Heart left ventricle (tissue), 16 donors: ENCODE results near the gene B3GNT7. TPM values are rescaled to one million over a fixed set of nuclear protein-coding genes. Genes with fewer than 3 reads are reported as not detected.

ENCODE experiments used
- ATAC-seq, 4 donors: fragments of 200-7000 bp; cut with Tn5 transposase; one replicate each; pipeline ENCODE4 v1.9.1; 2020 to 2022; ENCODE audit warnings: moderate library complexity in 4 of 4, mild to moderate bottlenecking in 3 of 4, moderate number of reproducible peaks in 1 of 4
- DNase-seq, 5 donors: peaks; one replicate each; pipeline ENCODE4 v3.0.0-alpha.2; 2020
- H3K27ac ChIP-seq, 12 donors: fragments of 200-600 bp; sonication (generic) in 4 of 12; one replicate each; pipeline versions ENCODE4 v1.5.0 to v1.8.0; 2016 to 2022; ENCODE audit warnings: mild to moderate bottlenecking in 2 of 12
- H3K27me3 ChIP-seq, 9 donors: fragments of 200-600 bp; sonication (generic) in 2 of 9; one replicate each; pipeline versions ENCODE4 v1.5.1 to v1.8.0; 2016 to 2022; ENCODE audit warnings: mild to moderate bottlenecking in 3 of 9
- H3K36me3 ChIP-seq, 9 donors: fragments of 200-600 bp; sonication (generic) in 2 of 9; one replicate each; pipeline versions ENCODE4 v1.5.0 to v1.8.0; 2018 to 2022; ENCODE audit warnings: mild to moderate bottlenecking in 2 of 9
- H3K4me1 ChIP-seq, 12 donors: fragments of 200-600 bp; sonication (generic) in 4 of 12; one replicate each; pipeline versions ENCODE4 v1.5.0 to v1.8.0; 2016 to 2022; ENCODE audit warnings: mild to moderate bottlenecking in 3 of 12
- H3K4me3 ChIP-seq, 12 donors: fragments of 200-600 bp; sonication (generic) in 4 of 12; one replicate each; pipeline versions ENCODE4 v1.5.0 to v1.8.0; 2017 to 2022; ENCODE audit warnings: mild to moderate bottlenecking in 9 of 12, moderate library complexity in 4 of 12
- H3K9me3 ChIP-seq, 12 donors: fragments of 200-600 bp; sonication (generic) in 4 of 12; one replicate each; pipeline versions ENCODE4 v1.5.0 to v1.8.0; 2016 to 2022; ENCODE audit warnings: mild to moderate bottlenecking in 1 of 12
- POLR2A ChIP-seq, 2 donors: fragments of 450-650 bp; IDR thresholded peaks; one replicate each; pipeline ENCODE4 v1.6.1; 2017; ENCODE audit warnings: antibody characterized with exemption in 2 of 2, mild to moderate bottlenecking in 2 of 2, moderate library complexity in 2 of 2
- WGBS, 4 donors: extraction: QIAGEN DNeasy Blood & Tissue Kit in 2 of 4; methylation state at CpG; one replicate each; pipeline versions ENCODE4 v1.1.5 to v1.1.7; 2013 to 2018; 5-methylcytosine and 5-hydroxymethylcytosine counted together
- intact Hi-C, 10 donors: fragments of 100-400 bp; cut with DNase I; formaldehyde crosslinking; loops; one replicate each; pipeline versions ENCODE4 v1.11.1 to v1.14.2; 2022
- polyA plus RNA-seq, 2 donors: library from polyadenylated mRNA; stranded (reverse); fragments of 200-250 nt; gene quantifications; one replicate each; pipeline ENCODE4 v1.2.3, GENCODE V29; 2013
- total RNA-seq, 9 donors: library from RNA; depleted of rRNA in 2 of 9; stranded (reverse); fragments of >200 nt in 2 of 9; fragmentation: NEBNext Ultra II Directional in 3 of 9; extraction: Animal tissue kit (Norgen Biotek cat#: 25700) in 3 of 9; gene quantifications; one replicate each; pipeline versions ENCODE4 v1.1.0 to v1.2.4, GENCODE V29; 2016 to 2023
- TF ChIP-seq, protein P1 (sequence below), 12 donors: fragments of 200-600 bp; sonication (generic) in 4 of 12; IDR thresholded peaks; one replicate each; pipeline versions ENCODE4 v1.5.0 to v1.8.0; 2018 to 2022; ENCODE audit warnings: antibody characterized with exemption in 12 of 12, mild to moderate bottlenecking in 5 of 12
- donor health status: ischemic (EF 13 %, LVEDD 7.1; RV severe dilation, severe dysfunction).
- donor health status: healthy with polysubstance abuse.
- donor health status: DM: no; HTN: yes; CAD: no.
- donor health status: DM: no; HTN: no; CAD: no.
- donor health status: ischemic (EF 25% LVEDD 6.9; RV normal size, moderate dysfunction).
- donor health status: ischemic (EF 25% LVEDD 5.7; RV mildly dilated, moderate dysfunction).
- donor health status: healthy.
- donor health status: DM: yes; HTN: yes; CAD: no.
- donor health status: ischemic (EF 35%, LVEDD 5.7; RV mildly dilated, moderate dysfunction).
- donor health status: nonischemic (EF 11% LVEDD 7.7; RV severe dilation, severe dysfunction).
- donor health status: DM: yes; HTN: yes; CAD: no.
- donor health status: PGD.
- donor health status: ischemic (EF 29% LVEDD 5.4; RV normal size, mild dysfunction).
- donor health status: nonischemic (EF 23%, LVEDD 6.1; RV moderate dilation, normal function).

Gene B3GNT7
- total and polyA plus RNA-seq, 11 donors, result 0.68 to 52.4 (median 5.2) TPM

DNA sequence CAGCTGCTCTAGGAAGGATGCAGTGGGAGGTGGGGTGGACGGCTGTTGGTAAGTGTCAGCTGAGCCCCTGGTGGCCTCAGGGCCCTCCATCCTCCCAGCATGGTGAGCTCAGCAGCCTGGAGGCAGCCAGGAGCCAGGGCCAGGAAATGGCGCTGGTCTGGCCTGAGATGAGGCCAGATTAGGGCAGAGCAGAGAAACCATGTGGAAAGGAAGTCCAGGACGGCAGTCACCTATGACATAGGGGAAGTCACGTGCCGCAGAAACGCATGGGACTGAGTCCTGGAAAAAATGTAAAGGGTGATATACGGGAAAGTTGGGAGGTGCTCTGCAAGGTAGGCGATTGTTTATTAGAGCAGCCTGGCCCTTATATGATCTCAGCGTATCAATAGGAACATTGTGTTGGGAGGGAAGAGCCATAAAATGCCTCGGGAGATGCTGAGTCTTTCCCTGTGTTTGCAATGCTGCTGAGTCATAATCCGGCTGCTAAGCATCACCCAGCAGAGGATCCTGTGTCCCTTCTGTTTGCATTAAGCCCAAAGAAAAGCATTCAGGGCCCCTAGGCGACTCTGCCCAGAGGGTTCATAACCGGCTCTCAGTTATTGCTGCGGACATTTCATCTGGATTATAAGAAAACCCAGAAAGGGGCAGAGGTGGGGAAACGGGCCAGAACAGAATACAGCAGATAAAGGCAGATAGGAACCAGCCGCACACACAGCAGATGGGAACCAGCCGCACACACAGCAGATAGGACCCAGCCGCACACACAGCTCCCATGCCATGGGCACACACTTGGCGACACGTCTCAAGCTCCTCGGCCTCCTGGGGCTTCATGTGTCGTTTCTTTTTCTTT is 30.3 kb upstream of the B3GNT7 start:
- no peaks in the 10 kb centered on the region for H3K27me3 ChIP-seq
- peak overlapping the region in 1 of 12 donors; percentile 20 for H3K4me3 ChIP-seq
- 62 to 66% (median 65%) methylated on average over 22 of the region's 22 CpGs for WGBS, 4 donors
- intact Hi-C loops, result no loop called here
- H3K4me1 ChIP-seq, result peaks cover 0 to 37% (median 1%) of the 10 kb centered on the region in 12 donors
- no peak for TF ChIP-seq POLR2A (IDR thresholded peaks at IDR 0.05)
- TF ChIP-seq, protein P1, sequence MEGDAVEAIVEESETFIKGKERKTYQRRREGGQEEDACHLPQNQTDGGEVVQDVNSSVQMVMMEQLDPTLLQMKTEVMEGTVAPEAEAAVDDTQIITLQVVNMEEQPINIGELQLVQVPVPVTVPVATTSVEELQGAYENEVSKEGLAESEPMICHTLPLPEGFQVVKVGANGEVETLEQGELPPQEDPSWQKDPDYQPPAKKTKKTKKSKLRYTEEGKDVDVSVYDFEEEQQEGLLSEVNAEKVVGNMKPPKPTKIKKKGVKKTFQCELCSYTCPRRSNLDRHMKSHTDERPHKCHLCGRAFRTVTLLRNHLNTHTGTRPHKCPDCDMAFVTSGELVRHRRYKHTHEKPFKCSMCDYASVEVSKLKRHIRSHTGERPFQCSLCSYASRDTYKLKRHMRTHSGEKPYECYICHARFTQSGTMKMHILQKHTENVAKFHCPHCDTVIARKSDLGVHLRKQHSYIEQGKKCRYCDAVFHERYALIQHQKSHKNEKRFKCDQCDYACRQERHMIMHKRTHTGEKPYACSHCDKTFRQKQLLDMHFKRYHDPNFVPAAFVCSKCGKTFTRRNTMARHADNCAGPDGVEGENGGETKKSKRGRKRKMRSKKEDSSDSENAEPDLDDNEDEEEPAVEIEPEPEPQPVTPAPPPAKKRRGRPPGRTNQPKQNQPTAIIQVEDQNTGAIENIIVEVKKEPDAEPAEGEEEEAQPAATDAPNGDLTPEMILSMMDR (IDR thresholded peaks at IDR 0.05), result no peak
- DNase-seq (peak in 1 of 5 donors; percentile 25), ATAC-seq (peak in 3 of 4 donors; percentile 17 to 63 (median 29))
- H3K9me3 ChIP-seq, result no peaks in the 10 kb centered on the region
- peaks cover 0 to 6% (median 0%) of the 10 kb centered on the region in 9 donors for H3K36me3 ChIP-seq
- H3K27ac ChIP-seq, result peak overlapping the region in 1 of 12 donors; percentile 57

DNA sequence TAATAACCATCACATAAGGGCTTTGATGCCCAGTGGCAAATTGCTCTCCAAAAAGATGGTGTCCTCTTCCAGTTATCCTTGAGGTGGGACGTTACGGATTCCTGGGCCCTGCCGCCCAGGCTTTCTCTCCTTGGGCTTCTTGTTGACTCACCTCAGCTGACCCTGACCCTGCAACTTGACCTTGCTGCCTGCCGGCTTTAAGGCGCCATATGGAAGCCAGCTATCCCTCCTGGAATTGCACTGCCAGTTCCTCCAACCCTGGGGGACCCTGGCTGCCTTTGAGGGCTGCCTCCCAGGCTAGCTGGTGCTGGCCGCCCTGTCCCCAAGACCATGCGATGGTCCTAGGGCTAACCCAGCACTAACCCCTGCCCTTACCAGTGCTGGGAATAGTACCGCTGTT is 28.3 kb upstream of the B3GNT7 start:
- WGBS, 4 donors, result 96 to 97% (median 96%) methylated on average over 8 of the region's 8 CpGs
- intact Hi-C loops, result no loop called here
- Histone ChIP-seq H3K27ac (no peak overlapping the region), H3K27me3 (no peaks in the 10 kb centered on the region), H3K36me3 (no peaks in the 10 kb centered on the region), H3K4me3 (no peak overlapping the region), H3K4me1 (peaks cover 0 to 18% (median 4%) of the 10 kb centered on the region in 12 donors), H3K9me3 (no peaks in the 10 kb centered on the region)
- ATAC-seq (no peak), DNase-seq (no peak)
- TF ChIP-seq, protein P1 (IDR thresholded peaks at IDR 0.05), result no peak
- no peak for TF ChIP-seq POLR2A (IDR thresholded peaks at IDR 0.05)

DNA sequence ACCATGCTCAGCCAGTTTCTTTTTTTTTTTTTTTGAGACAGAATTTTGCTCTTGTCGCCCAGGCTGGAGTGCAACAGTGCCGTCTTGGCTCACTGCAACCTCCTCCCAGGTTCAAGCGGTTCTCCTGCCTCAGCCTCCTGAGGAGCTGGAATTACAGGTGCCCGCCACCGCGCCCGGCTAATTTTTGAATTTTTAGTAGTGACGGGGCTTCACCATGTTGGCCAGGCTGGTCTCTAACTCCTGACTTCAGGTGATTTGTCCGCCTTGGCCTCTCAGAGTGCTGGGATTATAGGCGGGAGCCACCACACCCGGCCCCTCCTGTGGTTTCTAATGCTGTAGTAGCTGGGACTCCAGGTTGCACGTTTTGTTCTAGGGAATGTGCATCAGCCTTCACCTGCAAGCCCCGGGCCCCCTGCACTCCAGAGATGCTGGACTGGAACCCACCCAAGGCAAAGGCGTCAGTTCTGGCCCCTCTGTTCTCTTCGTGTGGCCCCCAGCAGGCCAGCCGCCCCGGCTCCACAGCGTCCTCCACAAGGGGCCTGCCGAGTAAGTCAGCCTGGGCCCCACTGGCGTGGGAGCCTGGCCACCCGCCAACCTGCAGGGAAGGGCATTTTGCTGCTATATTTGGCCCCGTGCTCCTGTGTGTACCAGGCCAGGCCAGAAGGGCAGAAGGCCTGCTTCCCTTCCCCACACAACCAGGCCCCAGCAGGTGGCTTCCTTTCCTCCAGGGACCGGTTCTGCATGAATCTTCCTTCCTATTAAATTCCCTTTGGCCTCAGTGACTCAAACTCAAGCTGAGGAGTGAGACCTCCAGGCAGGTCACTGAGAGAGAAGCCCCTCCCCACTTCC is 25.7 kb upstream of the B3GNT7 start:
- Histone ChIP-seq H3K9me3 (no peaks in the 10 kb centered on the region), H3K36me3 (no peaks in the 10 kb centered on the region), H3K4me3 (no peak overlapping the region), H3K27ac (peak overlapping the region in 9 of 12 donors; percentile 38 to 76 (median 64)), H3K4me1 (peaks cover 0 to 19% (median 4%) of the 10 kb centered on the region in 12 donors), H3K27me3 (no peaks in the 10 kb centered on the region)
- 68 to 74% (median 72%) methylated on average over 20 to 23 of the region's 23 CpGs for WGBS, 4 donors
- DNase-seq (peak; percentile 31 to 76 (median 68)), ATAC-seq (peak; percentile 79 to 91 (median 86))
- intact Hi-C loops, result no loop called here
- TF ChIP-seq, protein P1 (IDR thresholded peaks at IDR 0.05), result peak in 1 of 12 donors; percentile 15
- no peak for TF ChIP-seq POLR2A (IDR thresholded peaks at IDR 0.05)

DNA sequence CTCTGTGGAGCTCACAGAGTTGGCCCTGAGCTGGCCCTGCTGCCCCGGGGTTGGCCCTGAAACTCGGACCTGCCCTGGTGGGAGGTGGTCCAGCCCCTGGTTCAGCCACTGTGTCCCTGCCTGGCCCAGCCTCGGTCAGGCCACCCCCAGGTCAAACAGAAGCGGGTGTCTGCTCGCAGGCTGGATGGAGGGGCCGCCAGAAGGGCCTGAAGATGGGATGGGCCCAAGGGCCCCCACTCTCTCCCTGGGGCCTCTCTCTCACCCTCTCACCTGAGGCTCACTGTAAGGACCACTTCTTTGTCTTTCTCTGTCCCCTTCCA is 25.1 kb upstream of the B3GNT7 start:
- H3K27ac ChIP-seq, result peak overlapping the region in 9 of 12 donors; percentile 38 to 76 (median 64)
- peaks cover 0 to 19% (median 3%) of the 10 kb centered on the region in 12 donors for H3K4me1 ChIP-seq
- WGBS, 4 donors, result 76 to 85% (median 79%) methylated on average over 4 to 6 of the region's 6 CpGs

More for the DNA sequence above, 25.1 kb upstream of the B3GNT7 start:
- TF ChIP-seq, protein P1 (IDR thresholded peaks at IDR 0.05), result no peak
- no peak for TF ChIP-seq POLR2A (IDR thresholded peaks at IDR 0.05)
- no peaks in the 10 kb centered on the region for H3K9me3 ChIP-seq
- no peaks in the 10 kb centered on the region for H3K27me3 ChIP-seq
- H3K36me3 ChIP-seq, result no peaks in the 10 kb centered on the region
- intact Hi-C loops, result no loop called here
- DNase-seq (peak in 1 of 5 donors; percentile 3), ATAC-seq (peak in 2 of 4 donors; percentile 16 to 33)
- no peak overlapping the region for H3K4me3 ChIP-seq
